Right cardiac atrium (tissue), 5 donors: Measurements from ENCODE around the gene KRT35. TPM values are rescaled to one million over a fixed set of nuclear protein-coding genes. Genes with fewer than 3 reads are reported as not detected.

Experiments used
- ATAC-seq, 2 donors: fragments of 200-7000 bp; cut with Tn5 transposase; one replicate each; pipeline versions ENCODE4 v1.8.0 to v1.9.1; 2020; ENCODE audit warnings: moderate library complexity in 2 of 2, mild to moderate bottlenecking in 1 of 2
- DNase-seq, 3 donors: peaks; one replicate each; pipeline ENCODE4 v3.0.0-alpha.2; 2020
- H3K27ac ChIP-seq: one replicate; pipeline ENCODE4 v1.5.1; 2013; ENCODE audit warnings: mild to moderate bottlenecking, low read length, control low read depth, moderate library complexity
- H3K27me3 ChIP-seq: one replicate; pipeline ENCODE4 v1.6.1; 2013; ENCODE audit not compliant: control insufficient read depth, insufficient read depth
- H3K4me1 ChIP-seq: one replicate; pipeline ENCODE4 v1.6.1; 2013; ENCODE audit warnings: low read length; ENCODE audit not compliant: control insufficient read depth, insufficient read depth
- H3K4me3 ChIP-seq: one replicate; pipeline ENCODE4 v1.5.1; 2013; ENCODE audit warnings: low read length, control low read depth
- H3K9me3 ChIP-seq: one replicate; pipeline ENCODE4 v1.6.1; 2013; ENCODE audit warnings: low read length; ENCODE audit not compliant: control insufficient read depth
- WGBS: extraction: QIAGEN DNeasy Blood & Tissue Kit; methylation state at CpG from one replicate; pipeline ENCODE4 v1.1.7; 2013; 5-methylcytosine and 5-hydroxymethylcytosine counted together
- intact Hi-C, 4 donors: fragments of 100-400 bp; cut with DNase I; formaldehyde crosslinking; loops; one replicate each; pipeline versions ENCODE4 v1.11.0 to v1.14.0; 2022 to 2023
- polyA plus RNA-seq: library from polyadenylated mRNA; stranded (reverse); fragments of 200-250 nt; gene quantifications from one replicate; pipeline ENCODE4 v1.2.3, GENCODE V29; 2013
- total RNA-seq, 4 donors: library from RNA; stranded (reverse); fragmentation: NEBNext Ultra II Directional; extraction: Animal tissue kit (Norgen Biotek cat#: 25700); gene quantifications; one replicate each; pipeline ENCODE4 v1.2.1, GENCODE V29; 2021
- donor health status: healthy with polysubstance abuse.
- donor health status: DM: no; HTN: yes; CAD: no.
- donor health status: DM: no; HTN: no; CAD: no.
- donor health status: DM: no; HTN: yes; CAD: no; lungs with severe emphysema.
- donor health status: DM: yes; HTN: yes; CAD: no.

The KRT35 gene
- total and polyA plus RNA-seq, 5 donors, result not detected

GRCh38 chr17:41496803-41497484 lies 16.0 kb upstream of the KRT35 start:
- 54% methylated on average over 12 of the region's 12 CpGs for WGBS
- DNase-seq, result peak; percentile 72 to 84 (median 84)
- no peak overlapping the region for H3K27ac ChIP-seq
- intact Hi-C loops, result no loop called here
- H3K4me1 ChIP-seq, result peaks cover 3% of the 10 kb centered on the region
- peak; percentile 80 to 91 for ATAC-seq
- no peaks in the 10 kb centered on the region for H3K27me3 ChIP-seq
- H3K4me3 ChIP-seq, result no peak overlapping the region
- no peaks in the 10 kb centered on the region for H3K9me3 ChIP-seq

GRCh38 chr17:41494524-41494923 lies 13.6 kb upstream of the KRT35 start:
- Histone ChIP-seq H3K4me1 (peaks cover 3% of the 10 kb centered on the region), H3K9me3 (no peaks in the 10 kb centered on the region), H3K4me3 (no peak overlapping the region), H3K27me3 (no peaks in the 10 kb centered on the region), H3K27ac (no peak overlapping the region)
- WGBS, result 61% methylated on average over 2 of the region's 2 CpGs
- no peak for ATAC-seq
- intact Hi-C loops, result no loop called here
- no peak for DNase-seq

- Histone ChIP-seq H3K27me3 (no peaks in the 10 kb centered on the region), H3K4me1 (peaks cover 3% of the 10 kb centered on the region), H3K4me3 (no peak overlapping the region), H3K9me3 (no peaks in the 10 kb centered on the region), H3K27ac (no peak overlapping the region)
- 34% methylated on average over 4 of the region's 4 CpGs for WGBS
- DNase-seq, result peak in 1 of 3 donors; percentile 30
- ATAC-seq, result no peak
- intact Hi-C loops, result no loop called here
Observed at GRCh38 chr17:41492771-41493170, 11.8 kb upstream of the KRT35 start.

GRCh38 chr17:41492351-41492750 lies 11.4 kb upstream of the KRT35 start:
- Histone ChIP-seq H3K4me1 (peaks cover 3% of the 10 kb centered on the region), H3K4me3 (no peak overlapping the region), H3K27me3 (no peaks in the 10 kb centered on the region), H3K9me3 (no peaks in the 10 kb centered on the region), H3K27ac (no peak overlapping the region)
- intact Hi-C loops, result no loop called here
- ATAC-seq (peak in 1 of 2 donors; percentile 40), DNase-seq (no peak)
- WGBS, result 43% methylated on average over 6 of the region's 6 CpGs

- no peak overlapping the region for H3K27ac ChIP-seq
- H3K27me3 ChIP-seq, result no peaks in the 10 kb centered on the region
- DNase-seq, result no peak
- no peak overlapping the region for H3K4me3 ChIP-seq
- intact Hi-C loops, result no loop called here
- no peaks in the 10 kb centered on the region for H3K9me3 ChIP-seq
- peaks cover 3% of the 10 kb centered on the region for H3K4me1 ChIP-seq
- no peak for ATAC-seq
- WGBS, result 94% methylated on average over 2 of the region's 2 CpGs
Observed at GRCh38 chr17:41491476-41491875, 10.5 kb upstream of the KRT35 start.

- intact Hi-C loops, result no loop called here
Observed at GRCh38 chr17:41490000-41490990, 9.3 kb upstream of the KRT35 start.

GRCh38 chr17:41489531-41489930 lies 8.6 kb upstream of the KRT35 start, which contains the start of gene KRT36:
Gene KRT36, minus strand, starts transcription at chr17:41489910. Its CDS starts 46 bp downstream, at chr17:41489864.
- intact Hi-C loops, result no loop called here
- H3K4me1 ChIP-seq, result peaks cover 3% of the 10 kb centered on the region
- 95% methylated on average over 12 of the region's 12 CpGs for WGBS

More at GRCh38 chr17:41490000-41490990, 9.3 kb upstream of the KRT35 start:
- no peak for ATAC-seq
- no peak for DNase-seq
- no peak overlapping the region for H3K27ac ChIP-seq
- H3K4me3 ChIP-seq, result no peak overlapping the region
- H3K9me3 ChIP-seq, result no peaks in the 10 kb centered on the region
- H3K4me1 ChIP-seq, result peaks cover 3% of the 10 kb centered on the region
- H3K27me3 ChIP-seq, result no peaks in the 10 kb centered on the region
- 68% methylated on average over 10 of the region's 10 CpGs for WGBS

GRCh38 chr17:41486809-41487530 lies 6.0 kb upstream of the KRT35 start:
- Histone ChIP-seq H3K27me3 (no peaks in the 10 kb centered on the region), H3K4me1 (no peaks in the 10 kb centered on the region), H3K4me3 (no peak overlapping the region), H3K9me3 (no peaks in the 10 kb centered on the region), H3K27ac (no peak overlapping the region)
- 61% methylated on average over 29 of the region's 29 CpGs for WGBS
- peak in 1 of 3 donors; percentile 53 for DNase-seq
- intact Hi-C loops, result no loop called here
- no peak for ATAC-seq

More at GRCh38 chr17:41489531-41489930, 8.6 kb upstream of the KRT35 start, which contains the start of gene KRT36:
- DNase-seq (no peak), ATAC-seq (no peak)
- no peak within 1 kb of the TSS for H3K4me3 ChIP-seq
- H3K27me3 ChIP-seq, result no peaks in the 10 kb centered on the region
- no peaks in the 10 kb centered on the region for H3K9me3 ChIP-seq
- H3K27ac ChIP-seq, result no peak within 1 kb of the TSS

- intact Hi-C loops, result no loop called here
- H3K4me1 ChIP-seq, result no peaks in the 10 kb centered on the region
- no peak overlapping the region for H3K27ac ChIP-seq
- no peak for DNase-seq
- no peak for ATAC-seq
- H3K27me3 ChIP-seq, result no peaks in the 10 kb centered on the region
- H3K4me3 ChIP-seq, result no peak overlapping the region
- H3K9me3 ChIP-seq, result no peaks in the 10 kb centered on the region
- WGBS, result 93% methylated on average over 13 of the region's 13 CpGs
Observed at GRCh38 chr17:41486316-41486715, 5.4 kb upstream of the KRT35 start.

GRCh38 chr17:41484920-41485904 lies 4.3 kb upstream of the KRT35 start:
- Histone ChIP-seq H3K27me3 (no peaks in the 10 kb centered on the region), H3K9me3 (no peaks in the 10 kb centered on the region), H3K4me1 (no peaks in the 10 kb centered on the region), H3K4me3 (no peak overlapping the region), H3K27ac (no peak overlapping the region)
- intact Hi-C loops, result no loop called here
- WGBS, result 80% methylated on average over 8 of the region's 8 CpGs
- DNase-seq (no peak), ATAC-seq (no peak)
